MCF 10A (cell line): Measurements from ENCODE around the gene SESTD1. TPM values are rescaled to one million over a fixed set of nuclear protein-coding genes. Genes with fewer than 3 reads are reported as not detected.

ENCODE experiments used
- Bru-seq: library from RNA; stranded (reverse); fragments of 400-500 nt; gene quantifications from one replicate; lab custom pipeline; 2021; lab: Mats Ljungman, UMichigan
- BruChase-seq, 2 experiments: library from RNA; stranded (reverse); fragments of 400-500 nt; gene quantifications; one replicate each; lab custom pipeline; 2021; lab: Mats Ljungman, UMichigan
- BruUV-seq: library from RNA; stranded (reverse); fragments of 400-500 nt; replicated peaks from 2 replicates; lab custom pipeline; 2021; lab: Mats Ljungman, UMichigan
- CTCF ChIA-PET: fragments of 300-600 bp; sonication (Branson Sonifier 250); formaldehyde crosslinking; extraction: SDS; loops from one replicate; lab custom pipeline; 2021; ENCODE audit warnings: antibody characterized with exemption, inconsistent platforms; lab: Yijun Ruan, JAX
- POLR2A ChIA-PET: fragments of 300-600, 350-650 bp; sonication (Branson Sonifier 250); formaldehyde crosslinking; extraction: SDS; loops from one replicate; lab custom pipeline; 2020; ENCODE audit warnings: antibody characterized with exemption, inconsistent platforms; lab: Yijun Ruan, JAX
- DNase-seq: peaks from one replicate; pipeline ENCODE4 v3.0.0-alpha.2; 2018; ENCODE audit not compliant: unreplicated experiment
- H3K27ac Mint-ChIP-seq: one replicate; pipeline ENCODE4 v1.8.0; 2022; ENCODE audit warnings: mild to moderate bottlenecking, low read depth, mixed read lengths; ENCODE audit not compliant: unreplicated experiment
- H3K27me3 Mint-ChIP-seq: one replicate; pipeline ENCODE4 v1.8.0; 2022; ENCODE audit warnings: mixed read lengths; ENCODE audit not compliant: insufficient read depth, unreplicated experiment
- H3K36me3 Mint-ChIP-seq: one replicate; pipeline ENCODE4 v1.8.0; 2022; ENCODE audit warnings: mild to moderate bottlenecking, moderate library complexity, mixed read lengths; ENCODE audit not compliant: insufficient read depth, unreplicated experiment
- H3K4me1 Mint-ChIP-seq: one replicate; pipeline ENCODE4 v1.8.0; 2022; ENCODE audit warnings: mixed read lengths; ENCODE audit not compliant: insufficient read depth, unreplicated experiment
- H3K4me3 Mint-ChIP-seq: one replicate; pipeline ENCODE4 v1.8.0; 2022; ENCODE audit warnings: mild to moderate bottlenecking, moderate library complexity, mixed read lengths; ENCODE audit not compliant: unreplicated experiment
- H3K9me3 Mint-ChIP-seq: one replicate; pipeline ENCODE4 v1.8.0; 2022; ENCODE audit warnings: mixed read lengths; ENCODE audit not compliant: unreplicated experiment
- CTCF ChIP-seq: fragments of 200-600 bp; IDR thresholded peaks from one replicate; pipeline ENCODE4 v1.8.0; 2022; ENCODE audit warnings: antibody characterized with exemption, mild to moderate bottlenecking; ENCODE audit not compliant: unreplicated experiment
- intact Hi-C: fragments of 100-400 bp; cut with micrococcal nuclease; formaldehyde crosslinking; loops from 2 replicates; pipeline ENCODE4 v1.14.1; 2022
- long read RNA-seq: library from polyadenylated mRNA; stranded (forward); transcript quantifications from one replicate; pipeline ENCODE4 v2.0.0, GENCODE V29; 2022
- total RNA-seq: library from RNA; stranded (reverse); gene quantifications from 2 replicates; pipeline ENCODE4 v1.2.3, GENCODE V29; 2022

The SESTD1 gene
- total RNA-seq = 43.0 and 58.5 TPM in 2 replicates
- Bru-seq, nascent RNA = percentile 85 among the genes with signal in this experiment
- percentile 76 among the genes with signal in this experiment for BruChase-seq, experiment 1, labeled RNA remaining after a 6-hour chase
- percentile 78 among the genes with signal in this experiment for BruChase-seq, experiment 2, labeled RNA remaining after a 2-hour chase
- long read RNA-seq, full-length matches to known transcripts = 36 of 46 reads
- long read RNA-seq, partial matches to known transcripts = 2 of 46 reads
- long read RNA-seq, other reads (novel, unspliced or antisense) = 8 of 46 reads

GRCh38 chr2:179264368-179265081, at the start of gene SESTD1:
SESTD1 (minus strand) TSS chr2:179264832; CDS start chr2:179191841, 72,991 bp downstream.
- peak within 1 kb of the TSS; percentile 85 for H3K4me3 Mint-ChIP-seq
- no peaks in the 10 kb centered on the region for H3K36me3 Mint-ChIP-seq
- peak; percentile 53 for DNase-seq
- TF ChIP-seq CTCF = no peak
- H3K4me1 Mint-ChIP-seq = peaks cover 32% of the 10 kb centered on the region
- BruUV-seq = no TSS peak
- CTCF ChIA-PET = interaction anchor here (1.3 kb wide), 1 partner anchor 77 kb away, joined by 3 read pairs; no protein-coding TSS in a partner anchor
- POLR2A ChIA-PET = interaction anchor here (0.6 to 1.6 kb wide), 3 partner anchors 27 to 77 kb away, joined by 3 to 8 read pairs (median 6); no protein-coding TSS in a partner anchor
- intact Hi-C loops = no loop called here
- H3K9me3 Mint-ChIP-seq = no peaks in the 10 kb centered on the region
- no peaks in the 10 kb centered on the region for H3K27me3 Mint-ChIP-seq
- H3K27ac Mint-ChIP-seq = peak within 1 kb of the TSS; percentile 89

DNA sequence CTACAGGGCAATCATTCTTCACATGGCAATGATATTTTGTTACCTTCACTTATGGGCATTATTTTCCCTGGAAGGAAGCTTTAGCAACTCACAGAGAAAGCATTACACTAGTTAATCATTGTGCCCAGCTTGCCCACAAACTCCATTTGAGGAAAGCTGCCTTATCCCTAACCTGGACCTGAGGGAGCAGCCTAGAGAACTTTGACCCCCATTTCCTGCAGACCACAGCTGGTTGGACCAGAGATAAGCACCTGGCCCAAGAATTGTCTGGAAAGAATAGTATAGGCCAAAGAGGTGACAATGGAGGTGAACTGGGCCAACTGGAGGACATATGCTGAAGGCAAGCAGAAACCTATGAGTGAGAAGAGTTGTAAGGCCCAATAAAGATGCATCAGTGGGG, 48.4 kb upstream of the SESTD1 start:
- ChIA-PET CTCF (interaction anchor here (0.6 kb wide), 1 partner anchor 74 kb away, joined by 3 read pairs; no protein-coding TSS in a partner anchor), POLR2A (interaction anchor here (0.6 kb wide), 1 partner anchor 13 kb away, joined by 3 read pairs; no protein-coding TSS in a partner anchor)
- no peak for DNase-seq
- H3K36me3 Mint-ChIP-seq = no peaks in the 10 kb centered on the region
- no peaks in the 10 kb centered on the region for H3K27me3 Mint-ChIP-seq
- no TSS peak for BruUV-seq
- intact Hi-C loops = no loop called here
- no peaks in the 10 kb centered on the region for H3K9me3 Mint-ChIP-seq
- H3K4me3 Mint-ChIP-seq = no peak overlapping the region
- TF ChIP-seq CTCF = no peak
- H3K27ac Mint-ChIP-seq = no peak overlapping the region
- H3K4me1 Mint-ChIP-seq = no peaks in the 10 kb centered on the region

DNA sequence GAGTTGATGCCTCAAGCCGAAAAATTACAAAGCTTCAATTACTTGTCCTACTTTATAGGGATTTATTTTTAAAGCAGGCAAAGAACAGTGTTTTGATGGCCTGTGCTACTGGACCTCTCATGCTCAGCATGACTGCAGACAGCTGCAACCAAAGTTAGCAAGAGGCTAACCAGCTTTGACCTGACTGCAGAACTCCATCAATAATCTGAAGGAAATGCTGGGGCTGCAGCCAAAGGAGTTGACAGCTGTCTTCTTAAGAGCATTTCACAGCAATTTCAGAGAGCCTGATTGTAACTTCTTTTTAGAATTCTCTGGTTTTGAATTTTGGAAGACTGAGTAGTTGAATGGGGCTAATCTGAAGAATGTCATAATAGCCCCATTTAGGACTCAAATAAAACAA, 46.5 kb upstream of the SESTD1 start:
- ChIA-PET CTCF (interaction anchor here (0.5 to 0.7 kb wide), 2 partner anchors 20 to 702 kb away, joined by 3 to 7 read pairs; no protein-coding TSS in a partner anchor), POLR2A (interaction anchor here (0.6 to 1.3 kb wide), 2 partner anchors 13 to 100 kb away, joined by 3 to 7 read pairs; no protein-coding TSS in a partner anchor)
- no peaks in the 10 kb centered on the region for H3K4me1 Mint-ChIP-seq
- H3K27ac Mint-ChIP-seq = no peak overlapping the region
- DNase-seq = no peak
- BruUV-seq = no TSS peak
- no peaks in the 10 kb centered on the region for H3K9me3 Mint-ChIP-seq
- intact Hi-C loops = no loop called here
- no peak for TF ChIP-seq CTCF
- no peaks in the 10 kb centered on the region for H3K27me3 Mint-ChIP-seq
- no peaks in the 10 kb centered on the region for H3K36me3 Mint-ChIP-seq
- H3K4me3 Mint-ChIP-seq = no peak overlapping the region
